Endothelial cell (in vitro differentiated cells): ENCODE measurements around the gene C15orf62. TPM values are rescaled to one million over a fixed set of nuclear protein-coding genes. Genes with fewer than 3 reads are reported as not detected.

Source experiments
- DNase-seq: peaks from one replicate; pipeline ENCODE4 v3.0.0; 2021; ENCODE audit warnings: low spot score
- H3K27ac Mint-ChIP-seq: one replicate; pipeline ENCODE4 v1.8.0; 2021; ENCODE audit warnings: mixed read lengths, inconsistent platforms; ENCODE audit not compliant: unreplicated experiment
- H3K27me3 Mint-ChIP-seq: one replicate; pipeline ENCODE4 v1.8.0; 2021; ENCODE audit warnings: mild to moderate bottlenecking, moderate library complexity, mixed read lengths, inconsistent platforms; ENCODE audit not compliant: unreplicated experiment
- H3K36me3 Mint-ChIP-seq: one replicate; pipeline ENCODE4 v1.8.0; 2021; ENCODE audit warnings: mild to moderate bottlenecking, low read depth, mixed read lengths, inconsistent platforms; ENCODE audit not compliant: unreplicated experiment
- H3K4me1 Mint-ChIP-seq: one replicate; pipeline ENCODE4 v1.8.0; 2021; ENCODE audit warnings: mild to moderate bottlenecking, mixed read lengths, inconsistent platforms; ENCODE audit not compliant: unreplicated experiment
- H3K4me3 Mint-ChIP-seq: one replicate; pipeline ENCODE4 v1.8.0; 2021; ENCODE audit warnings: mild to moderate bottlenecking, mixed read lengths, inconsistent platforms; ENCODE audit not compliant: unreplicated experiment
- H3K9me3 Mint-ChIP-seq: one replicate; pipeline ENCODE4 v1.8.0; 2021; ENCODE audit warnings: mixed read lengths, inconsistent platforms; ENCODE audit not compliant: unreplicated experiment
- CTCF ChIP-seq: fragments of 200-600 bp; sonication (generic); IDR thresholded peaks from one replicate; pipeline ENCODE4 v1.5.0; 2021; ENCODE audit warnings: antibody characterized with exemption; ENCODE audit not compliant: unreplicated experiment
- total RNA-seq: library from RNA; stranded (reverse); fragmentation: NEBNext Ultra II Directional; extraction: Animal tissue kit (Norgen Biotek cat#: 25700); gene quantifications from one replicate; pipeline ENCODE4 v1.2.1, GENCODE V29; 2021; ENCODE audit not compliant: unreplicated experiment

C15orf62 gene
- total RNA-seq, 1 donor from 2014 or later, result not detected

GRCh38 chr15:40787344-40787841 is 17.6 kb downstream of the C15orf62 start:
- no peak overlapping the region for H3K27ac Mint-ChIP-seq
- H3K27me3 Mint-ChIP-seq, result peaks cover 1% of the 10 kb centered on the region
- no peak overlapping the region for H3K4me3 Mint-ChIP-seq
- peaks cover 9% of the 10 kb centered on the region for H3K4me1 Mint-ChIP-seq
- DNase-seq, result no peak
- peaks cover 7% of the 10 kb centered on the region for H3K36me3 Mint-ChIP-seq
- TF ChIP-seq CTCF, result no peak
- no peaks in the 10 kb centered on the region for H3K9me3 Mint-ChIP-seq

- no peak for DNase-seq
- H3K36me3 Mint-ChIP-seq, result peaks cover 7% of the 10 kb centered on the region
- H3K4me3 Mint-ChIP-seq, result no peak overlapping the region
- peaks cover 1% of the 10 kb centered on the region for H3K27me3 Mint-ChIP-seq
- TF ChIP-seq CTCF, result no peak
- H3K4me1 Mint-ChIP-seq, result peaks cover 9% of the 10 kb centered on the region
- H3K9me3 Mint-ChIP-seq, result no peaks in the 10 kb centered on the region
- H3K27ac Mint-ChIP-seq, result no peak overlapping the region
Observed at GRCh38 chr15:40787991-40788390, 18.2 kb downstream of the C15orf62 start.

- Mint-ChIP-seq H3K4me1 (peaks cover 9% of the 10 kb centered on the region), H3K27me3 (peaks cover 1% of the 10 kb centered on the region), H3K27ac (no peak overlapping the region), H3K36me3 (peaks cover 10% of the 10 kb centered on the region), H3K4me3 (peak overlapping the region; percentile 13), H3K9me3 (no peaks in the 10 kb centered on the region)
- no peak for DNase-seq
- TF ChIP-seq CTCF, result no peak
Observed at GRCh38 chr15:40789119-40789518, 19.3 kb downstream of the C15orf62 start.

- Mint-ChIP-seq H3K4me1 (peaks cover 10% of the 10 kb centered on the region), H3K27ac (no peak overlapping the region), H3K27me3 (peaks cover 1% of the 10 kb centered on the region), H3K9me3 (no peaks in the 10 kb centered on the region), H3K4me3 (no peak overlapping the region), H3K36me3 (peaks cover 10% of the 10 kb centered on the region)
- DNase-seq, result no peak
- TF ChIP-seq CTCF, result no peak
Observed at GRCh38 chr15:40789999-40790398, 20.2 kb downstream of the C15orf62 start.

GRCh38 chr15:40790718-40791117 is 20.9 kb downstream of the C15orf62 start:
- peaks cover 10% of the 10 kb centered on the region for H3K36me3 Mint-ChIP-seq
- no peak overlapping the region for H3K27ac Mint-ChIP-seq
- DNase-seq, result no peak
- no peaks in the 10 kb centered on the region for H3K9me3 Mint-ChIP-seq
- H3K27me3 Mint-ChIP-seq, result peaks cover 1% of the 10 kb centered on the region
- TF ChIP-seq CTCF, result no peak
- no peak overlapping the region for H3K4me3 Mint-ChIP-seq
- H3K4me1 Mint-ChIP-seq, result peaks cover 15% of the 10 kb centered on the region
